DOHH2 (cell line): Measurements from ENCODE around the gene AGO4.

Experiments used
- EZH2phosphoT487 ChIP-seq: fragments of 200-600 bp; sonication (generic); IDR thresholded peaks from 2 replicates; pipeline ENCODE4 v1.6.1; 2017; ENCODE audit warnings: borderline replicate concordance, mild to moderate bottlenecking, antibody characterized with exemption, low read length, moderate library complexity, mixed read lengths
- TF ChIP-seq, protein P1 (sequence below): fragments of 200-600 bp; sonication (generic); IDR thresholded peaks from one replicate; pipeline ENCODE4 v1.5.1; 2014; ENCODE audit warnings: antibody characterized with exemption, mild to moderate bottlenecking, low read depth, low read length; ENCODE audit not compliant: poor library complexity, severe bottlenecking

DNA sequence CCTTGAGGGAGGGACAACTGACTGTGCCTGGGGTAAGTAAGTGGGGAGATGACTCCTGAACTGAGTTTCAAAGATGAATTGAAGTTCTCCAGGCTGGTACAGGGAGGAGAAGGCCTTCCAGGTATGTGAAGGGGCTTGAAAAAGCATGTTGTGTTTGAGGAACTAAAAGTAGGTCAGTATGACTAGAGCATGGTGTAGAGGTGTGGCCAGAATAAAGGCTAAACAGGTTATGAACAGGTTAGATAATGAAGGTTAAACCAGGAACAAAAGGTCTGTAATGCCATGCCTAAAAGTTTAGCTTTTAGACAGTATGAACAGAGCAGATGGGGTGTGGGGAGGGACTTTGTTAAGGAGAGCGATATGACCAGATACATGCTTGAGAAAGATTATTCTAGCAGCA lies 30.7 kb upstream of the AGO4 start:
- TF ChIP-seq, protein P1, sequence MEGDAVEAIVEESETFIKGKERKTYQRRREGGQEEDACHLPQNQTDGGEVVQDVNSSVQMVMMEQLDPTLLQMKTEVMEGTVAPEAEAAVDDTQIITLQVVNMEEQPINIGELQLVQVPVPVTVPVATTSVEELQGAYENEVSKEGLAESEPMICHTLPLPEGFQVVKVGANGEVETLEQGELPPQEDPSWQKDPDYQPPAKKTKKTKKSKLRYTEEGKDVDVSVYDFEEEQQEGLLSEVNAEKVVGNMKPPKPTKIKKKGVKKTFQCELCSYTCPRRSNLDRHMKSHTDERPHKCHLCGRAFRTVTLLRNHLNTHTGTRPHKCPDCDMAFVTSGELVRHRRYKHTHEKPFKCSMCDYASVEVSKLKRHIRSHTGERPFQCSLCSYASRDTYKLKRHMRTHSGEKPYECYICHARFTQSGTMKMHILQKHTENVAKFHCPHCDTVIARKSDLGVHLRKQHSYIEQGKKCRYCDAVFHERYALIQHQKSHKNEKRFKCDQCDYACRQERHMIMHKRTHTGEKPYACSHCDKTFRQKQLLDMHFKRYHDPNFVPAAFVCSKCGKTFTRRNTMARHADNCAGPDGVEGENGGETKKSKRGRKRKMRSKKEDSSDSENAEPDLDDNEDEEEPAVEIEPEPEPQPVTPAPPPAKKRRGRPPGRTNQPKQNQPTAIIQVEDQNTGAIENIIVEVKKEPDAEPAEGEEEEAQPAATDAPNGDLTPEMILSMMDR = no peak
- no peak for TF ChIP-seq EZH2phosphoT487
